Thyroid gland (tissue), 4 donors: ENCODE results near the gene MFAP5.

ENCODE experiments used
- CTCF ChIP-seq, 6 experiments: fragments of 200-600 bp in 3 of 6; fragments of 450-650 bp in 3 of 6; sonication (generic) in 3 of 6; IDR thresholded peaks; one replicate each; pipeline ENCODE4 v1.5.1; 2016 to 2019; ENCODE audit warnings: antibody characterized with exemption in 6 of 6, mild to moderate bottlenecking in 2 of 6, inconsistent platforms in 1 of 6, moderate library complexity in 1 of 6
- POLR2A ChIP-seq, 2 donors: fragments of 450-650 bp; IDR thresholded peaks; one replicate each; pipeline ENCODE4 v1.6.1; 2017; ENCODE audit warnings: antibody characterized with exemption in 2 of 2, mild to moderate bottlenecking in 2 of 2, moderate library complexity in 1 of 2

GRCh38 chr12:8675591-8676036, 13.0 kb upstream of the MFAP5 start:
- no peak for TF ChIP-seq POLR2A (IDR thresholded peaks at IDR 0.05)
- no peak for TF ChIP-seq CTCF (IDR thresholded peaks at IDR 0.05)
